Stimulated activated CD8-positive, alpha-beta memory T cell treated with anti-CD3 and anti-CD28 coated beads, Interleukin-4, amount 100 ng/mL, for 1 hour (primary cell): Measurements from ENCODE around the gene TDRD7.

Experiments used
- DNase-seq, 2 donors: peaks; one replicate each; pipeline ENCODE4 v3.0.0-alpha.2; 2020; ENCODE audit warnings: low read depth in 2 of 2, low spot score in 1 of 2

The TDRD7 gene

GRCh38 chr9:97411789-97412625 is at the start of gene TDRD7:
Gene TDRD7, plus strand, starts transcription at chr9:97412096. Its CDS starts 16,370 bp downstream, at chr9:97428466.
- DNase-seq: peak; percentile 79 to 86

- DNase-seq: no peak
Observed at GRCh38 chr9:97362777-97363545, 48.9 kb upstream of the TDRD7 start.

GRCh38 chr9:97363661-97364299 is 48.1 kb upstream of the TDRD7 start:
- no peak for DNase-seq

- no peak for DNase-seq
Observed at GRCh38 chr9:97364769-97365490, 47.0 kb upstream of the TDRD7 start.

- DNase-seq: no peak
Observed at GRCh38 chr9:97365634-97366033, 46.3 kb upstream of the TDRD7 start.

GRCh38 chr9:97366476-97366875 is 45.4 kb upstream of the TDRD7 start:
- DNase-seq: no peak

- no peak for DNase-seq
Observed at GRCh38 chr9:97366889-97367288, 45.0 kb upstream of the TDRD7 start.

GRCh38 chr9:97367729-97368128 is 44.2 kb upstream of the TDRD7 start:
- no peak for DNase-seq

GRCh38 chr9:97368964-97369363 is 42.9 kb upstream of the TDRD7 start:
- no peak for DNase-seq

GRCh38 chr9:97372580-97372979 is 39.3 kb upstream of the TDRD7 start:
- no peak for DNase-seq

- DNase-seq: no peak
Observed at GRCh38 chr9:97373331-97373730, 38.6 kb upstream of the TDRD7 start.

GRCh38 chr9:97374811-97375210 is 37.1 kb upstream of the TDRD7 start:
- no peak for DNase-seq

- no peak for DNase-seq
Observed at GRCh38 chr9:97376902-97377301, 35.0 kb upstream of the TDRD7 start.

- DNase-seq: no peak
Observed at GRCh38 chr9:97382099-97382718, 29.7 kb upstream of the TDRD7 start.

GRCh38 chr9:97384406-97385262 is 27.3 kb upstream of the TDRD7 start:
- no peak for DNase-seq

- DNase-seq: no peak
Observed at GRCh38 chr9:97385626-97386264, 26.2 kb upstream of the TDRD7 start.

- DNase-seq: no peak
Observed at GRCh38 chr9:97386265-97386633, 25.6 kb upstream of the TDRD7 start.

- DNase-seq: peak; percentile 49
Observed at GRCh38 chr9:97386733-97387503, 25.0 kb upstream of the TDRD7 start.

GRCh38 chr9:97387504-97387886 is 24.4 kb upstream of the TDRD7 start:
- no peak for DNase-seq
